ENCODE results near the gene GPATCH2L.

GRCh38 chr14:76154539-76155126 is 2.9 kb downstream of the GPATCH2L start:
- TF ChIP-seq, protein P1, sequence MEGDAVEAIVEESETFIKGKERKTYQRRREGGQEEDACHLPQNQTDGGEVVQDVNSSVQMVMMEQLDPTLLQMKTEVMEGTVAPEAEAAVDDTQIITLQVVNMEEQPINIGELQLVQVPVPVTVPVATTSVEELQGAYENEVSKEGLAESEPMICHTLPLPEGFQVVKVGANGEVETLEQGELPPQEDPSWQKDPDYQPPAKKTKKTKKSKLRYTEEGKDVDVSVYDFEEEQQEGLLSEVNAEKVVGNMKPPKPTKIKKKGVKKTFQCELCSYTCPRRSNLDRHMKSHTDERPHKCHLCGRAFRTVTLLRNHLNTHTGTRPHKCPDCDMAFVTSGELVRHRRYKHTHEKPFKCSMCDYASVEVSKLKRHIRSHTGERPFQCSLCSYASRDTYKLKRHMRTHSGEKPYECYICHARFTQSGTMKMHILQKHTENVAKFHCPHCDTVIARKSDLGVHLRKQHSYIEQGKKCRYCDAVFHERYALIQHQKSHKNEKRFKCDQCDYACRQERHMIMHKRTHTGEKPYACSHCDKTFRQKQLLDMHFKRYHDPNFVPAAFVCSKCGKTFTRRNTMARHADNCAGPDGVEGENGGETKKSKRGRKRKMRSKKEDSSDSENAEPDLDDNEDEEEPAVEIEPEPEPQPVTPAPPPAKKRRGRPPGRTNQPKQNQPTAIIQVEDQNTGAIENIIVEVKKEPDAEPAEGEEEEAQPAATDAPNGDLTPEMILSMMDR (IDR thresholded peaks at IDR 0.05; ENCODE audit: low read length) = no peak
- TF ChIP-seq EZH2 (IDR thresholded peaks at IDR 0.05; ENCODE audit: borderline replicate concordance, low read length) = no peak

Data from OCI-LY1 (cell line).